ENCODE measurements around the gene IMPG2.
"Not testable (repeated sequence)": the region's sequence is repeated elsewhere in the genome, so short reads cannot be mapped to it uniquely, and the experiment has no call there.

IMPG2 gene

GRCh38 chr3:101320475-101320874 lies at the start of gene IMPG2:
IMPG2 (minus strand) TSS chr3:101320575; CDS start chr3:101320372, 203 bp downstream.
- DNase-seq (ENCODE audit: low read depth in 2 of 2) = no peak

GRCh38 chr3:101362406-101362805 lies 42.0 kb upstream of the IMPG2 start:
- no peak for DNase-seq (ENCODE audit: low read depth in 2 of 2)

DNA sequence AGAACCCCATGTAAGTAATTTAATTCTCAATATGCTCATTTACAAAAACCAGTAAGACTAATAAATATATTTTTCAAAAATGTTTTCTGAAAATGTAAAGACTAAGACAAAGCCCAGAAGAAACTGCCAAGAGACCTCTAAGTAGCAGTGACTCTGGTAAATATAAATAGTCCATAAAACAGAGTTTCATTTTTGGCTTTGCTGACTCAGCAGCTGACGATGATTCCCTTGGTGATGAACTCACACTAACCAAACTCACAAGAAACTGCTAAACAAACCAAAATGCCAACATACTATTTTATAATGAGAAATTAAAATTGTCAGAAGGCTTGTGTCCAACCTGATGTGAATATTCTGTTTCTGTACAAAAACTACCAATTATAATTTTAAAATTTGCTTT lies 31.5 kb upstream of the IMPG2 start:
- no peak for DNase-seq (ENCODE audit: low read depth in 2 of 2)

DNA sequence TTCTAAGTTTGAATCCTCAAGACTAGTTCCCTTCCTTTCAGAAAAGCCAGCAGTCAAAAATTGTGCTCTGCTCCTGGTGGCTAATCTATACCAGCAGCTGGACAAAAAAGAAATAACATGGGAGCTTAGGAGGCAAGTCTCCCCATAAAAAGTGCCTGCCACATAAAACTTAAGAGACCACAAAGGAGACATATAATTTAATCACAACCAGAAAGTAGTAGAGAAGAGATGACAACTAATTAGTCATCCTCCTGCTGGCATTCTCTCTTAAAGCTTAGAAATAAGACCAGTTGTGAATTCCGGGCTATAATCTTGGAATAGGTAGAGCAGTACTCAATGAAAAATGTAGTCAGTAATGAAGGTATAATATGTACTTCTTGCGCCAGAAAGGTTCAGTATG lies 20.2 kb upstream of the IMPG2 start:
- DNase-seq (ENCODE audit: low read depth in 2 of 2) = no peak

DNA sequence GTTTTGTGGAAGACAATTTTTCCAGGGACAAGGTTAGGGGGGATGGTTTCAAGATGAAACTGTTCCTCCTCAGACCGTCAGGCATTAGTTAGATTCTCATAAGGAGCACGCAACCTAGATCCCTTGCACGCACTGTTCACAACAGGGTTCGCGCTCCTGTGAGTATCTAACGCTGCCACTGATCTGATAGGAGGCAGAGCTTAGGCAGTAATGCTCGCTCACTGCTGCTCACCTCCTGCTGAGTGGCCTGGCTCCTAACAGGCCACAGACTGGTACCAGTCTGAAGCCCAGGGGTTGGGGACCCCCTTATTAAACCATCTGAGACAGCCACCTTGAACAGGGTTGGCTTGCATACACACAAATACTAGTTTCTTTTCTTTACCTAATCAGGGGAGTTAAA lies 13.5 kb upstream of the IMPG2 start:
- DNase-seq (ENCODE audit: low read depth in 2 of 2) = no peak

DNA sequence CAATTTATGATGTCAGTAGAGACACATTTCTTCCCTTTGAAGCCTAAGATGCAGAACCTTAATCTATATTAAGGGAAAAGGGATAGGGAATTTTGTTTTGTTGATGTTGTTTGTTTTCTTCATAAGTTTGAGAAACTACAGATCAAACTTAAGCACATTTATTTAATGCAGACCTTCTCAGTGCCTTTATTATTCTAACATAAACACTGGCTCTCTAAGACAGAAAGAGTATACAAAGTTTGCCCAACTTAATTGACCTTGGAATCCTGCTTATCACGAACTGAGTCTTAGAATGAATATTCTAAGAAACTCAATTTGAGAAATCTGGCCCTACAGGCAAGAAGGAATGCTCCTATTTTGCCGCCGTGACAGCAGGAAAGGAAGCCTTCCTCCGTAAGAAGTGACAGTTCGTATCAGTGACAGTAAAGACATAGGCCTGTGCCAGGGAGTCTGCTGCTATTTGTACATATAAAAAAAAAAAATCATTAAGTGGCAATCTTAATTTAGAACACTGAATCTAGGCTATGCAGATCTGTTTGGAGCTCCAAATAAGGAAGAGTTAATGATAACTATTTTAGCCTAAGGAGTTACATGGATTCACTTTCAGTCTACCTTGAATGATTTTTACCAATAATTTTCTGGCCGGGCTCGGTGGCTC lies 8.8 kb upstream of the IMPG2 start:
- no peak for DNase-seq (ENCODE audit: low read depth in 2 of 2)

DNA sequence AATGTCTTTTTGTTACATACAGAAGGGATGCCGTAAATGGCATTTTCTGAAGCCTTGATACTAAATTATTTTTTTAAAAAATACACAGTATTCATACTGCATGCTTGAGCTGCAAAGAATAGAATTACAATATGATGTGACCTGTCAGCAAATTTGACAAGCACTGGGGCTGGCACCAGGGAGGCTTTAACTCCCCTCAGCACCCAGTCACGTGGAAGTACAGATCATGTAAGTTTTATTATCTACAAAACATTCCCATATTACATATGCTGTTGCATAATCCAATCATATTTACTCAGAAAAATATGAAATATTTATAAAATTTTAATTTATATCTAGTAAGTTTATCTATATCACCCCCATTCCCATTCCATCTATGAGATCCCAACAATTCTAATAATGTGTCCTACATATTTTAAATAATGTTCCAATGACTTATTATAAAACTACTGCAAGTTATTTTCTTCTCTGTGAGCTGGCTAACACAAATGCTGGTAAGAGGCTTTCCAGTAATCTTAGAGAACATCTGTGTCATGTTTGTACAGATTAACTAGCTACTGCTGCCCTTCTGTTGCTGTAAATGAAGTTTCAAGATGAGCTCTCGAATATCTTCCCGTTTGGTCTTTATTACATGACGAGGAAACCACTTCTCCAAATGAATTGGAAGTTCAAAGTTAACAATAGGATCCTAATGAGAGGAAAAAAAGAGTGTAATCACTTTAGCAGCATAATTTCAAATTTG lies 5.2 kb upstream of the IMPG2 start:
- DNase-seq (ENCODE audit: low read depth in 2 of 2) = no peak

DNA sequence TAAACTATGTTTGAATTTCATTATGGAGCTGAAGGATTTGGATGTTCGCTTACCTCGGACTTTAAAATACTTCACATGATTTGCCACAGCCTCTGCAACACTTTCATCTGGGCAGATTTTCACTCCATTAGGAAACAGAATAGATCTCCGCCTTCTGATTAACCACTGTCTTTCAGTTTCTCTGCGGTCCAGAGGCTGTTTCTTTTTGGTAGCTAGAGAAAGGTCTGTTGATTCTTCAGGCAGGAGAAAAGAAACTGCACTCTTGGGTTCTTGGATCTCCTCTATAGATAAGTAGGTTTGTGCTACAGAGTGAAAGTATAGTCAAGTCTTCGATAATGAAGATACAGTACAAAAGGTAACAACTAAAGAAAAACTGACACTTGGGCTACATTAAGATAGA lies 844 bp downstream of the IMPG2 start:
- no peak for DNase-seq (ENCODE audit: low read depth in 2 of 2)

DNA sequence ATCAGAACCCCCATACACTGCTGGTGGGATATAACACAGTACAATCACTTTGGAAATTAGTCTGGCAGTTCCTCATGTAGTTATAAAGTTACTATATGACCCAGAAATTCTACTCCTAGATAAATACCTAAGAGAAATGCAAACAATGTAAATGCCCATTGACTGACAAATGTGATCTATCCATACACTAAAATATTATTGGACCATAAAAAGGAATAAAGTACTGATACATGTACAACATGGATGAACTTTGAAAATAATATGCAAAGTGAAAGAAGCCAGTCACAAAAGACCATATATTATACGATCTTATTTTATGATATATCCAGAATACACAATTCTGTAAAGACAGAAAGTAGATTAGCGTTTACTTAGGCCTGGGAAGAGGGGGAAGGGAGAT lies 7.8 kb downstream of the IMPG2 start:
- DNase-seq (ENCODE audit: low read depth in 2 of 2) = no peak

DNA sequence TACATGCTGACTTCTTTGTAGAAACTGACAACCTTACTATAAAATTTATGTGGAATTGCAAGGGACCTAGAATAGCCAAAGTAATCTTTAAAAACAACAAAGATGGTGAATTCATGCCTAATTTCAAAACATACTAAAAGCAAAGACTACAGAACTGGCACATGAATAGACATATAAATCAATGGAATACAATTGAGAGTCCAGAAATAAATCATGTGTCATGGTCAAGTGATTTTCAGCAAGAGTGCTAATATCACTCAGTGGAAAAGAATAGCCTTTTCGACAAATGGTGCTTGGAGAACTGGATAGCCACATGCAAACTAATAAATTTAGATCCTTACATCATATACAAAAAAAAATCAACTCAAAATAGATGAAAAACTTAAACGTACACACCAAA lies 8.7 kb downstream of the IMPG2 start:
- DNase-seq (ENCODE audit: low read depth in 2 of 2) = no peak

GRCh38 chr3:101310978-101311375 lies 9.4 kb downstream of the IMPG2 start:
- DNase-seq (ENCODE audit: low read depth in 2 of 2) = no peak

DNA sequence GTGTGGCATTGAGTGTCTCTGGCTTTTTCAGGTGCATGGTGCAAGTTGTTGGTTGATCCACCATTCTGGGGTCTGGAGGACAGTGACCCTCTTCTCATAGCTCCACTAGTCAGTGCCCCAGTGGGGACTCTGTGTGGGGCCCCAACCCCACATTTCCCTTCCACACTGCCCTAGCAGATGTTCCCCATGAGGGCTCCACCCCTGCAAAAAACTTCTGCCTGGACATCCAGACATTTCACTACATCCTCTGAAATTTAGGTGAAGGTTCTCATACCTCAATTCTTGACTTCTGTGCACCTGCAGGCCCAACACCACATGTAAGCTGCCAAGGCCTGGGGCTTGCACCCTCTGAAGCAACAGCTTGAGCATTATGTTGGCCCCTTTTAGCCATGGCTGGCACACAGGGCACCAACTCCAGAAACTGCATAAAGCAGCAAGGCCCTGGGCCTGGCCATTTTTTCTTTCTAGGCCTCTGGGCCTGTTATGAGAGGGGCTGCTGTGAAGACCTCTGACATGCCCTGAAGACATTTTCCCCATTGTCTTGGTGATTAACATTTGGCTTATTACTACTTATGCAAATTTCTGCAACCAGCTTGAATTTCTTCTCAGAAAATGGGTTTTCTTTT lies 12.1 kb downstream of the IMPG2 start:
- DNase-seq (ENCODE audit: low read depth in 2 of 2) = not testable (repeated sequence)

GRCh38 chr3:101303836-101304235 lies 16.5 kb downstream of the IMPG2 start:
- DNase-seq (ENCODE audit: low read depth in 2 of 2) = no peak

DNA sequence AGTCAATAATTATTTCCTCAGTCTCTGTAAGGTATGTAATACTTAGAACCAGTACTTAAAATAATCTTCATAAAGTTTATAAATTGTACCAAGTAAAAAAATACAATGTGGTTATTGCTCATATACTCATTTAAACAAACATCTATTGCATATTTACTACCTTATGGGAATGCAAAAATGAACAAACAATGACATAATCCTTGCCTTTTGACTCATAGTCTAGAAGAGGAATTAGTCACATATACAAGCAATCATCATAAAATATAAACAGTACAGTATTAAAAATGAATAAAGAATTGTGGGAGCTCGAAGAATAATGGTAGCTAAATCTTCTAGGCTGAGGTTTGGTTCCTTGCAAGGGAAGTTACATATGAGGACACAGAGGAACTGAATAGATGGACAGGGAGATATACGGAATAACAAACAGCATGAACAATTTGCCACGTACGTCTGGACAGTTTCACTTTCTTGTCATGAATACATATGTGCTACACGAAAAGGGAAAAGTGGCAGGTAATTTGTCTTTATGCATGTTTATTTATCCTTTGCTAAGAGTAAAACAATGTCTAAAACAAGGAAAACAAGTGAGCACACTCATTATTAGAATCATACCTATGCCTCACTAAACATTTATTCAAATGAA lies 17.2 kb downstream of the IMPG2 start:
- DNase-seq (ENCODE audit: low read depth in 2 of 2) = no peak

DNA sequence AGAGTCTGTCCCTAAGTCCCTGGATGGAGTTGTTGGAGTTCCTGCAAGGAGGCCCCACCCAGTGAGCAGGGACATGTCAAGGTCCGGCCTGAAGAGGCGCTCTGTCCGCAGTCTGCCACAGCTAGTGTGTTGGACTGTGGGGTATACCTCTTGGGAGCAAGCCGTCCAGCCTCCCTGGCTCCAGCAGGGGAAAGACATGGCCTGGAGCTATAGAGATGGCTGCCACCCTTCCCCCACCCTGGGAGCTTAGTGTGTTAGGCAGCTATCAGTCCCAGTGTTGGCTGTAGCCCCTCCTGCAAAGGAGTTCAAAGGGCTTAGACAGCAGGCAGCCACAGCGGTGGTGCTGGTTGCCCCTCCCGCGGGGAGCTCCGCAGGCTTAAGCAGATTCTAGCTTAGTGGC lies 20.3 kb downstream of the IMPG2 start:
- no peak for DNase-seq (ENCODE audit: low read depth in 2 of 2)

GRCh38 chr3:101292027-101292426 lies 28.3 kb downstream of the IMPG2 start:
- no peak for DNase-seq (ENCODE audit: low read depth in 2 of 2)

DNA sequence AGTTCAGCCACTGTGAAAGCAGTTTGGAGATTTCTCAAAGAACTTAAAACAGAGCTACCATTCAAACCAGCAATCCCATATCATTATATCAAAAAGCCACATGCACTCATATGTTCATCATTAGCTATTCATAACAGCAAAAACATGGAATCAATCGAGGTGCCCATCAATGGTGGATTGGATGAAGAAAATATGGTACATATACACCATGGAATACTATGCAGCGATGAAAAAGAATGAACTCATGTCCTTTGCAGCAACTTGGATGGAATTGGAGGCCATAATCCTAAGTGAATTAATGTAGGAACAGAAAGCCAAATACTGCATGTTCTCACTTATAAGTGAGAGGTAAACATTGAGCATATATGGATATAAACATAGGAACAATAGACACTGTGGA lies 32.1 kb downstream of the IMPG2 start:
- no peak for DNase-seq (ENCODE audit: low read depth in 2 of 2)

GRCh38 chr3:101284757-101285156 lies 35.6 kb downstream of the IMPG2 start:
- no peak for DNase-seq (ENCODE audit: low read depth in 2 of 2)

- no peak for DNase-seq (ENCODE audit: low read depth in 2 of 2)
Measured at GRCh38 chr3:101281521-101282030, 38.8 kb downstream of the IMPG2 start.

DNA sequence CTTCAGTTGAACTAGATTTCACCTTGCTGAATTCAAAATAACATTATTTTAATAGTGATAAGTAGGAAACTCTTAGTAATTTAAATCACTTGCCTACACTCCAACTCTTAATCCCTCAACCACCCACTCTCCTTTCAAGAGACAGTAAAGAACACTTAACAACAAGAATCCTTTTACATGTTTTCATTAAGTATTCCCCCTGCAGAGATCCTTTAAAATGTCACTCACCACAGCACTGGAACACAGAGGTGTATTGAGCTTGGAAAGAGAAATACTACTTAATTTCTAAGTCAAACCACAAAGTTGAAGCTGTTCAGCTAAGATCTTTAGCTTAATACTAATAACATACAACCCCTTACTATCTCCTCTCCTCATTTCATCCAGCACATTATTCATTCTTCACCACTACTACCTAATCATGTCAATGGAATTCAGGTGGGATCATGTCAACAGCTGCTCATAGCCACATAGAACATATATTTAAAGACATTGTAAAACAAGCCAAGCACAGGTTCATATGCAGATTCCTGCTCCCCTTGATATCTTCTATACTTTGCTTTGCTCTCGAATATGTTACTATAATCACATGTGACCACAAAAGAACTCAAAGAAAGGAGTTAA lies 40.5 kb downstream of the IMPG2 start:
- DNase-seq (ENCODE audit: low read depth in 2 of 2) = no peak

GRCh38 chr3:101279162-101279561 lies 41.2 kb downstream of the IMPG2 start:
- DNase-seq (ENCODE audit: low read depth in 2 of 2) = no peak

GRCh38 chr3:101278727-101279126 lies 41.6 kb downstream of the IMPG2 start:
- no peak for DNase-seq (ENCODE audit: low read depth in 2 of 2)
